Upper lobe of left lung (tissue), 6 donors: Measurements from ENCODE around the gene CCDC171. TPM values are rescaled to one million over a fixed set of nuclear protein-coding genes. Genes with fewer than 3 reads are reported as not detected.

Source experiments
- ATAC-seq, 2 donors: fragments of 200-7000 bp; cut with Tn5 transposase; one replicate each; pipeline ENCODE4 v1.9.1; 2022; ENCODE audit warnings: mild to moderate bottlenecking in 2 of 2, moderate library complexity in 2 of 2; ENCODE audit not compliant: low FRiP score in 2 of 2
- DNase-seq, 2 donors: peaks; one replicate each; pipeline ENCODE4 v3.0.0-alpha.2; 2019 to 2020
- H3K27ac ChIP-seq, 4 donors: fragments of 200-600 bp; sonication (generic); one replicate each; pipeline ENCODE4 v1.5.1; 2016 to 2019
- H3K27me3 ChIP-seq, 4 donors: fragments of 200-600 bp; sonication (generic); one replicate each; pipeline ENCODE4 v1.5.1; 2017 to 2019
- H3K36me3 ChIP-seq, 4 donors: fragments of 200-600 bp; sonication (generic); one replicate each; pipeline ENCODE4 v1.5.1; 2016 to 2019
- H3K4me1 ChIP-seq, 4 donors: fragments of 200-600 bp; sonication (generic); one replicate each; pipeline ENCODE4 v1.5.1; 2018 to 2019
- H3K4me3 ChIP-seq, 4 donors: fragments of 200-600 bp; sonication (generic); one replicate each; pipeline ENCODE4 v1.5.1; 2017 to 2019; ENCODE audit warnings: mild to moderate bottlenecking in 2 of 4, moderate library complexity in 1 of 4
- H3K9me3 ChIP-seq, 4 donors: fragments of 200-600 bp; sonication (generic); one replicate each; pipeline ENCODE4 v1.5.1; 2018 to 2019
- CTCF ChIP-seq, 6 experiments: fragments of 450-650 bp in 4 of 6; fragments of 200-600 bp in 2 of 6; sonication (generic) in 2 of 6; IDR thresholded peaks; one replicate each; pipeline ENCODE4 v1.5.1; 2016 to 2019; ENCODE audit warnings: antibody characterized with exemption in 6 of 6
- EP300 ChIP-seq, 4 donors: sonication (generic); formaldehyde crosslinking; IDR thresholded peaks; one replicate each; pipeline ENCODE4 v1.5.1; 2017; ENCODE audit warnings: antibody characterized with exemption in 4 of 4, control low read depth in 2 of 4
- POLR2A ChIP-seq, 4 donors: fragments of 450-650 bp; IDR thresholded peaks; one replicate each; pipeline ENCODE4 v1.5.1; 2016 to 2017; ENCODE audit warnings: antibody characterized with exemption in 4 of 4, mild to moderate bottlenecking in 2 of 4
- POLR2AphosphoS5 ChIP-seq, 2 donors: sonication (generic); formaldehyde crosslinking; IDR thresholded peaks; one replicate each; pipeline ENCODE4 v1.5.1; 2017; ENCODE audit warnings: antibody characterized with exemption in 2 of 2
- WGBS, 2 donors: methylation state at CpG; one replicate each; pipeline ENCODE4 v1.1.5; 2017 to 2018; 5-methylcytosine and 5-hydroxymethylcytosine counted together
- total RNA-seq, 6 donors: library from RNA; depleted of rRNA in 4 of 6; stranded (reverse); fragments of >200 nt in 4 of 6; gene quantifications; one replicate each; pipeline versions ENCODE4 v1.1.0 to v1.2.1, GENCODE V29; 2016 to 2021
- donor health status: DM: no; HTN: no; CAD: no; lungs with moderate emphysema.
- donor health status: DM: no; HTN: yes; CAD: no; lungs with severe emphysema.

The CCDC171 gene
- total RNA-seq, 6 donors from 2014 or later, result 2.4 to 16.8 (median 6.6) TPM

DNA sequence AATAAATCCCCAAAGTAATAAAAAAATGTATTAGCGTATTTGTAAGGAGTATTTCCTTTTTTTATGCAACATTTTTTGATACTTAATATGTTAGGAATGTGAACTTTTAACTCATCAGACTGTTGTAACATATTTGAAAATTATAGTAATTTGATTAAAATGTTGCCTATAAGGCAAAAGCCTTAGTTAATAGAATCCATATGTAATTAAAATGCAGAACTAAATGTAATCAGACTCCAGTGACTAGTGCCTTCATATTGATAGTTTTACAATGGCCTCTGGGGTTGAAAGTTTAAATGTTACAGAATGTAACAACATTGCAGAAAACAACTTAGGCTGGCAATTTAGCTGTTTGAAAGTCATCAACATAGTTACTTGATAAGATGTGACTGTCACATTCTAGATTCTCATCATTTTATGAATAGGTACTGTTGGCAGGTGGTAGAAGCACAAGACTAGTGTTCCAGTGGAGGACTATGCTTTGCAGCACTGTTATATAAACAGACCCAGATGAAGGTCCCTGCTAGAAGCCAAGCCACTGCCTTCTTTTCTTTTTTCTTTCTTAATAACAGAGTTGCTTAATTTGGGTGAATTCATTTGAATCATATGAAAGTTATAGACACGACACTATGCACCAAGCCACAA, 382.9 kb downstream of the CCDC171 start:
- Histone ChIP-seq H3K4me1 (no peaks in the 10 kb centered on the region), H3K9me3 (no peaks in the 10 kb centered on the region), H3K36me3 (no peaks in the 10 kb centered on the region), H3K27me3 (no peaks in the 10 kb centered on the region), H3K27ac (no peak overlapping the region), H3K4me3 (no peak overlapping the region)
- DNase-seq (no peak), ATAC-seq (no peak)
- TF ChIP-seq POLR2A (IDR thresholded peaks at IDR 0.05) (no peak), POLR2AphosphoS5 (IDR thresholded peaks at IDR 0.05) (no peak)
- WGBS, 2 donors, result 70 to 81% methylated on average over 2 of the region's 2 CpGs

GRCh38 chr9:15936306-15936921, 383.6 kb downstream of the CCDC171 start:
- DNase-seq (no peak), ATAC-seq (peak in 1 of 2 donors; percentile 74)
- Histone ChIP-seq H3K4me1 (no peaks in the 10 kb centered on the region), H3K27me3 (no peaks in the 10 kb centered on the region), H3K4me3 (no peak overlapping the region), H3K36me3 (no peaks in the 10 kb centered on the region), H3K9me3 (no peaks in the 10 kb centered on the region), H3K27ac (no peak overlapping the region)
- TF ChIP-seq EP300 (IDR thresholded peaks at IDR 0.05) (no peak), POLR2A (IDR thresholded peaks at IDR 0.05) (no peak), CTCF (IDR thresholded peaks at IDR 0.05) (no peak), POLR2AphosphoS5 (IDR thresholded peaks at IDR 0.05) (no peak)
- 49 to 63% methylated on average over 5 of the region's 5 CpGs for WGBS, 2 donors

- no peak overlapping the region for H3K4me3 ChIP-seq
- H3K27me3 ChIP-seq, result no peaks in the 10 kb centered on the region
- WGBS, 2 donors, result 71 to 76% methylated on average over 3 of the region's 3 CpGs
- H3K9me3 ChIP-seq, result no peaks in the 10 kb centered on the region
- TF ChIP-seq EP300 (IDR thresholded peaks at IDR 0.05), result no peak
- no peak for DNase-seq
- no peak overlapping the region for H3K27ac ChIP-seq
- no peaks in the 10 kb centered on the region for H3K4me1 ChIP-seq
- no peaks in the 10 kb centered on the region for H3K36me3 ChIP-seq
- ATAC-seq, result no peak
Observed at GRCh38 chr9:15942831-15943424, 390.1 kb downstream of the CCDC171 start.

- no peaks in the 10 kb centered on the region for H3K4me1 ChIP-seq
- TF ChIP-seq EP300 (IDR thresholded peaks at IDR 0.05), result no peak
- no peak for TF ChIP-seq POLR2A (IDR thresholded peaks at IDR 0.05)
- no peak for TF ChIP-seq POLR2AphosphoS5 (IDR thresholded peaks at IDR 0.05)
- no peak for TF ChIP-seq CTCF (IDR thresholded peaks at IDR 0.05)
- H3K27me3 ChIP-seq, result no peaks in the 10 kb centered on the region
- 82 to 87% methylated on average over 3 of the region's 3 CpGs for WGBS, 2 donors
- no peak for ATAC-seq
- no peak for DNase-seq
- H3K36me3 ChIP-seq, result no peaks in the 10 kb centered on the region
- H3K9me3 ChIP-seq, result no peaks in the 10 kb centered on the region
- no peak overlapping the region for H3K27ac ChIP-seq
- no peak overlapping the region for H3K4me3 ChIP-seq
Observed at GRCh38 chr9:15944341-15944740, 391.5 kb downstream of the CCDC171 start.

GRCh38 chr9:15959663-15960062, 406.8 kb downstream of the CCDC171 start:
- H3K27ac ChIP-seq, result no peak overlapping the region
- no peak for ATAC-seq
- H3K9me3 ChIP-seq, result no peaks in the 10 kb centered on the region
- H3K4me1 ChIP-seq, result no peaks in the 10 kb centered on the region
- no peak for TF ChIP-seq POLR2A (IDR thresholded peaks at IDR 0.05)
- TF ChIP-seq EP300 (IDR thresholded peaks at IDR 0.05), result no peak
- no peak for TF ChIP-seq CTCF (IDR thresholded peaks at IDR 0.05)
- 33 to 56% methylated on average over 1 of the region's 1 CpG for WGBS, 2 donors
- H3K36me3 ChIP-seq, result no peaks in the 10 kb centered on the region
- no peak overlapping the region for H3K4me3 ChIP-seq
- H3K27me3 ChIP-seq, result no peaks in the 10 kb centered on the region
- DNase-seq, result no peak
